Hematopoietic multipotent progenitor cell treated with erythropoietin and hydrocortisone succinate and interleukin-3 and kit ligand, for 15 days (in vitro differentiated cells): ENCODE results near the gene NLRC5.
"Not testable (repeated sequence)": the region's sequence is repeated elsewhere in the genome, so short reads cannot be mapped to it uniquely, and the experiment has no call there.

Experiments
- DNase-seq: peaks from one replicate; pipeline ENCODE4 v3.0.0-alpha.2; 2015; ENCODE audit warnings: low spot score

NLRC5 gene

GRCh38 chr16:57000271-57001025, 11.1 kb downstream of the NLRC5 start:
- no peak for DNase-seq

- no peak for DNase-seq
Measured at GRCh38 chr16:57001026-57001679, 11.8 kb downstream of the NLRC5 start.

GRCh38 chr16:57003439-57004386, 14.4 kb downstream of the NLRC5 start:
- no peak for DNase-seq

- no peak for DNase-seq
Measured at GRCh38 chr16:57004387-57005250, 15.3 kb downstream of the NLRC5 start.

- not testable (repeated sequence) for DNase-seq
Measured at GRCh38 chr16:57005597-57005996, 16.2 kb downstream of the NLRC5 start.

- no peak for DNase-seq
Measured at GRCh38 chr16:57007050-57007449, 17.7 kb downstream of the NLRC5 start.

GRCh38 chr16:57007530-57007929, 18.2 kb downstream of the NLRC5 start:
- DNase-seq: no peak

- no peak for DNase-seq
Measured at GRCh38 chr16:57008440-57008839, 19.1 kb downstream of the NLRC5 start.

- DNase-seq: no peak
Measured at GRCh38 chr16:57009643-57010170, 20.4 kb downstream of the NLRC5 start.

- no peak for DNase-seq
Measured at GRCh38 chr16:57012353-57012752, 23.0 kb downstream of the NLRC5 start.

GRCh38 chr16:57013229-57013628, 23.9 kb downstream of the NLRC5 start:
- no peak for DNase-seq

- DNase-seq: no peak
Measured at GRCh38 chr16:57013902-57014301, 24.5 kb downstream of the NLRC5 start.

GRCh38 chr16:57016301-57016700, 26.9 kb downstream of the NLRC5 start:
- DNase-seq: no peak

GRCh38 chr16:57016831-57017230, 27.5 kb downstream of the NLRC5 start:
- no peak for DNase-seq

- no peak for DNase-seq
Measured at GRCh38 chr16:57017251-57017650, 27.9 kb downstream of the NLRC5 start.

GRCh38 chr16:57019746-57020145, 30.4 kb downstream of the NLRC5 start:
- DNase-seq: no peak

- no peak for DNase-seq
Measured at GRCh38 chr16:57020651-57021050, 31.3 kb downstream of the NLRC5 start.

GRCh38 chr16:57021757-57022156, 32.4 kb downstream of the NLRC5 start:
- no peak for DNase-seq

GRCh38 chr16:57022445-57022844, 33.1 kb downstream of the NLRC5 start:
- DNase-seq: no peak

- DNase-seq: no peak
Measured at GRCh38 chr16:57023541-57024249, 34.3 kb downstream of the NLRC5 start.
